PC-9 (cell line): ENCODE data around the gene IP6K3.

Source experiments
- EZH2 ChIP-seq: fragments of 200-600 bp; sonication (generic); IDR thresholded peaks from 2 replicates; pipeline ENCODE4 v1.8.0; 2017; ENCODE audit warnings: antibody characterized with exemption, low read depth
- TF ChIP-seq, protein P1 (sequence below): fragments of 200-600 bp; sonication (generic); conservative IDR thresholded peaks from 2 replicates; pipeline ENCODE4 v1.6.1; 2017; ENCODE audit warnings: mixed run types, antibody characterized with exemption, mild to moderate bottlenecking, moderate library complexity

DNA sequence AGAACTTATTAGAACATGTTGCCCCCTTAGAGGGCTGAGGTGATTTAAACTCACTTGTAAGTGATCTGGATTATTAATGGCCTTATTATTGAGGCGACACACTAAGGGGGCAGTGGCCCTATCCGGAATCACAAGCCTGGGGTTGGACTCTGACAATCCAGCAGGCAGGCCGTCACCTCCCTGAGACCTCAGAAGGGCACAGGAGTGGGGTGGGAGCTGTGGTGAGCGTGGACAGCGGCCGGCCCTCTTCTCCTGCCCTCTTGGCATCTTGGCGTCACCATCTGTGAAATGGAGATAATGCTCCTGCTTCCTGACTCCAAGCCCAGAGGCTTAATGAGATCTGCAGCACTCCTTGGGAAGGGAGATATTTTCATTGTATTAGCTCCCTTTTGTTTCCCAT lies 19.6 kb downstream of the IP6K3 start:
- TF ChIP-seq, protein P1, sequence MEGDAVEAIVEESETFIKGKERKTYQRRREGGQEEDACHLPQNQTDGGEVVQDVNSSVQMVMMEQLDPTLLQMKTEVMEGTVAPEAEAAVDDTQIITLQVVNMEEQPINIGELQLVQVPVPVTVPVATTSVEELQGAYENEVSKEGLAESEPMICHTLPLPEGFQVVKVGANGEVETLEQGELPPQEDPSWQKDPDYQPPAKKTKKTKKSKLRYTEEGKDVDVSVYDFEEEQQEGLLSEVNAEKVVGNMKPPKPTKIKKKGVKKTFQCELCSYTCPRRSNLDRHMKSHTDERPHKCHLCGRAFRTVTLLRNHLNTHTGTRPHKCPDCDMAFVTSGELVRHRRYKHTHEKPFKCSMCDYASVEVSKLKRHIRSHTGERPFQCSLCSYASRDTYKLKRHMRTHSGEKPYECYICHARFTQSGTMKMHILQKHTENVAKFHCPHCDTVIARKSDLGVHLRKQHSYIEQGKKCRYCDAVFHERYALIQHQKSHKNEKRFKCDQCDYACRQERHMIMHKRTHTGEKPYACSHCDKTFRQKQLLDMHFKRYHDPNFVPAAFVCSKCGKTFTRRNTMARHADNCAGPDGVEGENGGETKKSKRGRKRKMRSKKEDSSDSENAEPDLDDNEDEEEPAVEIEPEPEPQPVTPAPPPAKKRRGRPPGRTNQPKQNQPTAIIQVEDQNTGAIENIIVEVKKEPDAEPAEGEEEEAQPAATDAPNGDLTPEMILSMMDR = no peak
- TF ChIP-seq EZH2 = no peak
